Activated naive CD8-positive, alpha-beta T cell (primary cell): ENCODE data around the gene TUBA1C.
"Not testable (repeated sequence)": the region's sequence is repeated elsewhere in the genome, so short reads cannot be mapped to it uniquely, and the experiment has no call there.

Experiments
- H3K27ac Mint-ChIP-seq: one replicate; pipeline ENCODE4 v1.8.0; 2021; ENCODE audit warnings: mixed read lengths
- H3K27me3 Mint-ChIP-seq: one replicate; pipeline ENCODE4 v1.8.0; 2021; ENCODE audit warnings: mixed read lengths
- H3K36me3 Mint-ChIP-seq: one replicate; pipeline ENCODE4 v1.8.0; 2021; ENCODE audit warnings: mixed read lengths
- H3K4me1 Mint-ChIP-seq: one replicate; pipeline ENCODE4 v1.8.0; 2021; ENCODE audit warnings: low read depth, mixed read lengths
- H3K4me3 Mint-ChIP-seq: one replicate; pipeline ENCODE4 v1.8.0; 2021; ENCODE audit warnings: mild to moderate bottlenecking, mixed read lengths
- H3K9me3 Mint-ChIP-seq: one replicate; pipeline ENCODE4 v1.8.0; 2021; ENCODE audit warnings: low read depth, mixed read lengths

Gene TUBA1C

DNA sequence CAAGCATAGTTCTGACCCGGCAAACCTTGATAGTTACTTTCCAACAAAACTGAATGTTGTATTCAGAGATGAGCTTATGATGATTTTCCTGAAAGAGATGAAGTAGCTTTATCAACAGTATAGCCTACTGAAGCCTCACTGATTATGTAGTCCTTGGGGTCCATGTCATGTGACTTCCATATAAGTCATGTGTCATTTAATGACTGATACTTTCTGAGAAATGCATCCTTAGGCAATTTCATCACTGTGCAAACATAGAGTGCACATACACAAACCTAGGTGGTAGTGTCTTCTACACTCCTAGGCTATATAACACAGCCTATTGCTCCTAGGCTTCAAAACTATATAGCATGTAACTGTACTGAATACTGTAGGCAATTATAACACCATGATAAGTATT is 28.5 kb upstream of the TUBA1C start:
- Mint-ChIP-seq H3K27ac (peak overlapping the region; percentile 1), H3K27me3 (no peaks in the 10 kb centered on the region), H3K4me3 (no peak overlapping the region), H3K4me1 (peaks cover 10% of the 10 kb centered on the region), H3K36me3 (no peaks in the 10 kb centered on the region), H3K9me3 (no peaks in the 10 kb centered on the region)

DNA sequence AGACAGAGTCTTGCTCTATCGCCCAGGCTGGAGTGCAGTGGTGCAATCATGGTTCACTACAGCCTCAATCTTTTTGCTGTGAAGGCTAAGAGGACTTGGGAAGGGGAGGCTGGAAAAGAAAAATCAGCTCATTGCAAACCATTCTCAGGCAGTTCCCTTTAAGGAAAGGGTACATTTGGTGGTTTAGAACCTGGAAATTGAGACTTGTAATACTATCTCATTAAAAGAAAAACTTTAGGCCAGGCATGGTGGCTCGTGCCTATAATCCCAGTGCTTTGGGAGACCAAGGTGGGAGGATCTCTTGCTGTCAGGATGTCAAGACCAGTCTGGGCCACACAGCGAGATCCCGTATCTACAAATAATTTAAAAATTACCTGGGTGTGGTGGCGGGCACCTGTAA is 21.3 kb upstream of the TUBA1C start:
- H3K27ac Mint-ChIP-seq = no peak overlapping the region

DNA sequence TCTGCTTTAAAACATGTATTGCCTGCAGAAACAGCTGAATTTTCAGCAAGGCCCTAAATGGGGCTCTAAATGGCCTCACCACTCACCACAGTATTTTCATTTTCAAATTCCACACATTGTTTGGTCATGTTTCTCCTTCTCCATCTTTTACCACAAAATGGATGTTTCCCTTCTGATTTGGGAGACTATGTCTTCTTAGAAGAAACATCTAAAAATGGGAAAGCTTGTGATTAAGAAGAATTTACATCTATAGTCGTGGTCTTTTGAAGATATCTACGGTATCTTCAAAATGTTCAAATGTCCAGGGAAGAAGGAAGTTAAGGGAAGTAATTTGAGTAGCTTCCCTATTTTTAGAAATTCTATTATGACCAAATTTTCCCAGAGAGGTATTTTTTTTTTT is 20.7 kb upstream of the TUBA1C start:
- Mint-ChIP-seq H3K9me3 (no peaks in the 10 kb centered on the region), H3K27me3 (no peaks in the 10 kb centered on the region), H3K4me1 (no peaks in the 10 kb centered on the region), H3K36me3 (no peaks in the 10 kb centered on the region), H3K27ac (no peak overlapping the region), H3K4me3 (no peak overlapping the region)

More for the DNA sequence above, 21.3 kb upstream of the TUBA1C start:
- no peaks in the 10 kb centered on the region for H3K27me3 Mint-ChIP-seq
- H3K36me3 Mint-ChIP-seq = no peaks in the 10 kb centered on the region
- H3K4me1 Mint-ChIP-seq = no peaks in the 10 kb centered on the region
- no peaks in the 10 kb centered on the region for H3K9me3 Mint-ChIP-seq
- no peak overlapping the region for H3K4me3 Mint-ChIP-seq

DNA sequence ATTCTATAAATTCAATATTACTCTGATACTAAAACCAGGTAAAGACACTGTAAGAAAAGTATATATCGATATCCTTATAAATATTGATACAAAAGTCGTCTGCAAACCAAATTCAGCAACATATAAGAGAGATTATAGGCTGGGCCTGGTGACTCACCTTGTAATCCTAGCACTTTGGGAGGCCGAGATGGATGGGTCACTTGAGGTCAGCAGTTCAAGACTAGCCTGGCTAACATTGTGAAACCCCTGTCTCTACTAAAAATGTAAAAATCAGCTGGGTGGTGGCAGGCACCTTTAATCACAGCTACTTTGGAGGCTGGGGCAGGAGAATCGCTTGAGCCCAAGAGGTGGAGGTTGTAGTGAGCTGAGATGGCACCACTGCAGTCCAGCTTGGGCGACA is 13.5 kb upstream of the TUBA1C start:
- H3K9me3 Mint-ChIP-seq = no peaks in the 10 kb centered on the region
- H3K4me1 Mint-ChIP-seq = peaks cover 2% of the 10 kb centered on the region
- H3K27ac Mint-ChIP-seq = no peak overlapping the region
- no peaks in the 10 kb centered on the region for H3K36me3 Mint-ChIP-seq
- H3K27me3 Mint-ChIP-seq = no peaks in the 10 kb centered on the region
- H3K4me3 Mint-ChIP-seq = no peak overlapping the region

DNA sequence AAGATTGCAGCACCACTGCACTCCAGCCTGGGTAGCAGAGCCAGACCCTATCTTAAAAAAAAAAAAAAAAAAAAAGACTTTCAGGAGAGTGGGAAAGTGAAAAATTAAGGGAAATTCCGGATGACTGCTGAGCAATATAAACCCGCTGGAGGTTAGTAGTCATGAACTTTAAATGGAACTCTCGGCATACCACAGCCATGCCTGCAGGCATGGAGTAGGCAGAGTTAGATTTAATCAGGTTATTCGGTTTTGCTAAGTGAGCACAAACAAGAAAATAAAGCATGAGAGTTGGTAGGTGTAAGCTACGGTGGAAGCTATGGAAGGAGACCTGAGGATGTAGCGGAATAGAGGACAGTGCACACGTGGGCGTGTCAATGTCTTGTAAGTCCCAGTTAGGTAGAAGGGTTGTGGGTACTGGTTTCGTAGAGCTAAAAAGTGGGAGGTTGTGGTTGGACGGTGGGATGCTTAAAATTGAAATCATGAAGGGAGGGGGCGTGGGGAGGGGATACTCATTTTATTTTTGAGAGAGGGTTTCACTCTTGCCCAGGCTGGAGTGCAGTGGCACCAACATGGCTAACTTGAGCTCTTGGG is 11.8 kb upstream of the TUBA1C start:
- Mint-ChIP-seq H3K27me3 (no peaks in the 10 kb centered on the region), H3K27ac (peak overlapping the region; percentile 22), H3K4me1 (peaks cover 2% of the 10 kb centered on the region), H3K9me3 (no peaks in the 10 kb centered on the region), H3K4me3 (no peak overlapping the region), H3K36me3 (no peaks in the 10 kb centered on the region)

DNA sequence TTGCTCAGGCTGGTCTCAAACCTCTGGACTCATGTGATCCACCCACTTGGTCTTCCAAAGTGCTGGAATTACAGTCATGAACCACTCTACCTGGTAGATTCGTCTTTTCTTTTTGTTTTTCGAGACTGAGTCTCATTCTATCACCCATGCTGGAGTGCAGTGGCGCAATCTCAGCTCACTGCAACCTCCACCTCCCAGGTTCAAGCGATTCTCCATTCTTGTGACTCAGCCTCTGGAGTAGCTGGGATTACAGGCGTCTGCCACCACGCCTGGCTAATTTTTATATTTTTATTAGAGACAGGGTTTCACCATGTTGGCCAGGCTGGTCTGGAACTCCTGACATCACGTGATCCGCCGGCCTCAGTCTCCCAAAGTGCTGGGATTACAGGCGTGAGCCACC is 9.4 kb upstream of the TUBA1C start:
- H3K36me3 Mint-ChIP-seq, H3K27ac Mint-ChIP-seq, H3K4me1 Mint-ChIP-seq, H3K9me3 Mint-ChIP-seq, H3K27me3 Mint-ChIP-seq, H3K4me3 Mint-ChIP-seq: not testable (repeated sequence)

DNA sequence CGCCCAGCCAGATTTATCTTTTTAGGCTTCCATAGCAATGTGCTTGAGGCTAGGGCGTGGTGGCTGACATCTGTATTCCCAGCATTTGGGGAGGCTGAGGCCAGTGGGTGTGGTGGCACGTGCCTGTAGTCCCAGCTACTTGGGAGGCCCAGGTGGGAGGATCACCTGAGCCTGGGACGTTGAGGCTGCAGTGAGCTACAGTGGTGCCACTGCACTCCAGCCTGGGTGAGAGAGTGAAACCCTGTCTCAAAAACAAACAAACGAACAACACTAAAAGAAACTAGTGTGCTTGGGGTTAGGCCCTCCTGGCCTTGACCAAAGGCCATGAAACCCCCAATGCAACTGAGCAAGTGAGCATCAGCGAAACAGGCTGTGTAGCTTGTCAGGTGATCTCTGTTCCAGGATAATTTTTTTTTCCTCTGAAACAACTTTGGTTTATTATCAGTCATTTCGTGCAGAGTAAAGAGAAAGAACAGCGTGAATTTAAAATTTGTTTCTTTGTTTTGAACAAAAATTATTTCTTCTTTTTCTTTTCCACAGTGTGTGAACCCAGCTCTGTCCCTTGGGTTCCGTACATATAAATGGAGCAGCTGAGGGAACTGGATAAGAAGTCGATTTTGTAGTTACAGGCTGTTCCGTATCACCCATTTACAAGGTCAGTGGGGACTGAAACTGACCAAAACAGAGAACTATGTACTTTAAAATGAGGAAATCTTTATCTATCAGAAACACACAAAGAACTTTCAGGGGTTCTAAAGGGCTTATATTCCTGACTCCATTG is 8.8 kb upstream of the TUBA1C start:
- no peak overlapping the region for H3K27ac Mint-ChIP-seq
- no peaks in the 10 kb centered on the region for H3K9me3 Mint-ChIP-seq
- no peaks in the 10 kb centered on the region for H3K27me3 Mint-ChIP-seq
- no peak overlapping the region for H3K4me3 Mint-ChIP-seq
- H3K36me3 Mint-ChIP-seq = no peaks in the 10 kb centered on the region
- peaks cover 2% of the 10 kb centered on the region for H3K4me1 Mint-ChIP-seq

DNA sequence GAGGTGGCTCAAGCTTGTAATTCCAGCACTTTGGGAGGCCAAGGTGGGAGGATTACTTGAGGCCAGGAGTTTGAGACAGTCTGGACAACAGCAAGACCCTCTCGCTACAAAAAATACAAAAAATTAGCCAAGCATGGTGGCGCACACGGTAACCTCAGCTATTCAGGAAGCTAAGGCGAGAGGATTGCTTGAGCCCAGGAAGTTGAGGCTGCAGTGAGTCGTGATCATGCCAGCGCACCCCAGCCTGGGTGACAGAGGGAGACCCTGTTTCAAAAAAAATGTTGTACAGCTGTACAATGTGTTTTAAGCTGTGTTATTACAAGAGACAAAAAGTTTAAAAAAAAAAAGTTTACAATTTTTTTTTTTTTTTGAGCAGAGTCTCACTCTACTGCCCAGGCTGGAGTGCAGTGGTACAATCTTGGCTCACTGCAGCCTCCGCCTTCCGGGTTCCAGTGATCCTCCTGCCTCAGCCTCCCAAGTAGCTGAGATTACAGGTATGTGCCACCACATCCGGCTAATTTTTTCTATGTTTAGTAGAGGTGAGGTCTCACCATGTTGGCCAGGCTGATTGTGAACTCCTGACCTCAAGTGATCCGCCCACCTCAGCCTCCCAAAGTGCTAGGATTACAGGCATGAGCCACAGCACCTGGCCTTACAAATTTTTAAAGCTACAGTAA is 7.2 kb upstream of the TUBA1C start:
- H3K27me3 Mint-ChIP-seq, H3K9me3 Mint-ChIP-seq, H3K27ac Mint-ChIP-seq, H3K4me3 Mint-ChIP-seq, H3K4me1 Mint-ChIP-seq, H3K36me3 Mint-ChIP-seq: not testable (repeated sequence)

DNA sequence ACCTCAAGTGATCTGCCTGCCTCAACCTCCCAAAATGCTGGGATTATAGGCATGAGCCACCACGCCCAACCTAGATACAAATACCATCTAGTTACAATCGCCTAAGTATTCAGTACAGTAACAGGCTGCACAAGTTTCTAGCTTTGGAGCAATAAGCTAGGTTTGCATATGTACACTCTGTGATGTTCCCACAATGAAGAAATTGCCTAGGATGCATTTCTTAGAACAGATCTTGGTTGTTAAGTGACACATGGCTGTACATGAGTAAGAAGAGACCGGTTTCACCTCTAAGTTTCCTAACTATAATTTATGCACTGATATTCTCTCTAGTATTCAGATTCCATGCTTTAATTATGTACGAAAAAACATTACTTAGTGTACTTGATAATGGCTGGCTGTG is 5.4 kb upstream of the TUBA1C start:
- no peaks in the 10 kb centered on the region for H3K36me3 Mint-ChIP-seq
- H3K27ac Mint-ChIP-seq = no peak overlapping the region
- no peaks in the 10 kb centered on the region for H3K9me3 Mint-ChIP-seq

DNA sequence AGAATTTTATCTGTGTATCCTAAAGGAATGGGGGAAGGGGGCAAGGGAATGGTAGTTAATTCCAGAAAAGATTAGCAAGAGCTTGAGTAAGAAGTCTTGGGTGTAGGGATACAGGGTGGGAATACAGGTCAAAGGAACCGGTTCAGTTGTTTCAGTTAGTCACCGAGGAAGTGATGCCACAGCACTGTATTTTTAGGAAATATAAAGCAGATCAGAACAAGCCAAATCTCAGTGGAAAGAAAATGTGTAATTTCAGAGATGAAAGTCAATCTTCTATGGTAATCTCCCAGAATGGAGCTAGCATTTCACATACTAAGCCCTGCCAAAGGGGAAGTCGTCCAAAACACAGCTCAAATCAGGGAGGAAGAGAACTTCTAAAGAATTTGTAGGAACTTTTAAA is 4.7 kb upstream of the TUBA1C start:
- peaks cover 2% of the 10 kb centered on the region for H3K4me1 Mint-ChIP-seq
- no peak overlapping the region for H3K27ac Mint-ChIP-seq
- H3K27me3 Mint-ChIP-seq = no peaks in the 10 kb centered on the region
- no peaks in the 10 kb centered on the region for H3K9me3 Mint-ChIP-seq
- H3K4me3 Mint-ChIP-seq = no peak overlapping the region
- H3K36me3 Mint-ChIP-seq = no peaks in the 10 kb centered on the region

More for the DNA sequence above, 5.4 kb upstream of the TUBA1C start:
- H3K4me3 Mint-ChIP-seq = no peak overlapping the region
- peaks cover 2% of the 10 kb centered on the region for H3K4me1 Mint-ChIP-seq
- no peaks in the 10 kb centered on the region for H3K27me3 Mint-ChIP-seq

DNA sequence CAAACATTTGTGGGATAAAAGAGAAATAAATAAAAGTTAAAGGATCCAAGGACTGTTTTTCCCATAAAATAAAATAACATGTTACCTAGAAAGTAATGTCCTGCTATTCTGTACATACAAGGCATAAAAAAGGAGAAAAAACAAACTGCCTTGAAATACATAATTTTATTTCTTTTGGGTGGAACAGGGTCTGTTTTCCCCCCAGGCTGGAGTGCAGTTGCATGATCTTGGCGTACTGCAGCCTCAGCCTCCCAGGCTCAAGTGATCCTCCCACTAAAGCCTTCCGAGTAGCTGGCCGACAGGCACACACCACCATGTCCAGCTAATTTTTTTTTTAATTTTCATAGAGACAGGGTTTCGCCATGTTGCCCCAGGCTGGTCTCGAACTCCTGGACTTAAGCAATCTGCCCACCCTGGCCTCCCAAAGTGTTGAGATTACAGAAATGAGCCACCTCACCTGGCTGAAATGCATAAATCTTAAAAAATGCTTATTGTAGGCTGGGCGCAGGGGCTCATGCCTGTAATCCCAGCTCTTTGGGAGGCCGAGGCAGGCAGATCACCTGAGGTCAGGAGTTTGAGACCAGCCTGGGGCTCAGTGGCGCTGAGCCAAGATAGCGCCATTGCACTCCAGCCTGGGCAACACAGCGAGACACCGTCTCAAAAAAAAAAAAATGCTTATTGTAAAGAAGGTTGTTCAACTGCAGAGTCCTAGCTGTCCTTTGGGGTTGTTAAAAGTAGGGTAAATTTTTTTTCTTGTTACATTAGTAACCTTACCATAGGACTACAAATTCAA is 4.1 kb upstream of the TUBA1C start:
- H3K4me1 Mint-ChIP-seq = peaks cover 5% of the 10 kb centered on the region
- no peaks in the 10 kb centered on the region for H3K27me3 Mint-ChIP-seq
- H3K9me3 Mint-ChIP-seq = no peaks in the 10 kb centered on the region
- H3K36me3 Mint-ChIP-seq = no peaks in the 10 kb centered on the region
- H3K4me3 Mint-ChIP-seq = no peak overlapping the region
- no peak overlapping the region for H3K27ac Mint-ChIP-seq

DNA sequence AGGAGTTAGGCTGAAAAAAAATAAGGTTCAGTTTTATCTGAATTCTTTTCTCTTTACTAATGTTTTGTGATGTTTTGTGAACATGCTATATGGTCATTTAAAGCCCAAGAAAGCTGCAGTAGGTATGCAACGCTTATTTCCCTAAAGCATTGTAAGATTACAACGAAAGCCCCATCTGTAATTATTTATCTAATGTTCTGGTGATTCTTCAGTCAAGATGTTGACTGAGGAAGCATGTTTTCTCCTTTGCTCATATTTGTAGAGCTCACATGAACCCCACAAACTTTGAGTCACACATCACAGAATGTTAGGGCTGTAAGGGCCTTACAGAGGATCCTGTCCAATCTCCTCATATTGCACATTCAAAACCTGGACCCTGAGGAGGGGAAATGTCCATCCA is 3.2 kb upstream of the TUBA1C start:
- H3K4me3 Mint-ChIP-seq = no peak overlapping the region
- no peaks in the 10 kb centered on the region for H3K27me3 Mint-ChIP-seq
- H3K36me3 Mint-ChIP-seq = no peaks in the 10 kb centered on the region
- no peak overlapping the region for H3K27ac Mint-ChIP-seq
- peaks cover 6% of the 10 kb centered on the region for H3K4me1 Mint-ChIP-seq
- no peaks in the 10 kb centered on the region for H3K9me3 Mint-ChIP-seq

DNA sequence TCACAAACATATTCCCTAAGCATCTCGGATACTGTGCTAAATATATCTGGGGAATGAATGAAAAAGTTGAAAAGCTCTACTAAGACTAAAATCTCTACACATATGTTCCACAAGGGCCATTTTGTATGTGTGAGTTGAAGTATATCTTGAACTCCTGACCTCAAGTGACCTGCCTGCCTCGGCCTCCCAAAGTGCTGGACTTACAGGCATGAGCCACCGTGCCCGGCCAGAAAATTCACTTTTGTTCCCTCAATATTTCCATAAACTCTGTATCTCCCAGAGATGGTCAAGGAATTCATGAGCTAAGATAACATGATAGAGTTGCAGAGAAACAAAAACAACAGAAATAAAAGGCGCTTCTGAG is 1.5 kb upstream of the TUBA1C start:
- no peak overlapping the region for H3K27ac Mint-ChIP-seq
- H3K36me3 Mint-ChIP-seq = no peaks in the 10 kb centered on the region
- no peaks in the 10 kb centered on the region for H3K9me3 Mint-ChIP-seq
- no peaks in the 10 kb centered on the region for H3K27me3 Mint-ChIP-seq
- peak overlapping the region; percentile 88 for H3K4me3 Mint-ChIP-seq
- H3K4me1 Mint-ChIP-seq = peaks cover 17% of the 10 kb centered on the region

DNA sequence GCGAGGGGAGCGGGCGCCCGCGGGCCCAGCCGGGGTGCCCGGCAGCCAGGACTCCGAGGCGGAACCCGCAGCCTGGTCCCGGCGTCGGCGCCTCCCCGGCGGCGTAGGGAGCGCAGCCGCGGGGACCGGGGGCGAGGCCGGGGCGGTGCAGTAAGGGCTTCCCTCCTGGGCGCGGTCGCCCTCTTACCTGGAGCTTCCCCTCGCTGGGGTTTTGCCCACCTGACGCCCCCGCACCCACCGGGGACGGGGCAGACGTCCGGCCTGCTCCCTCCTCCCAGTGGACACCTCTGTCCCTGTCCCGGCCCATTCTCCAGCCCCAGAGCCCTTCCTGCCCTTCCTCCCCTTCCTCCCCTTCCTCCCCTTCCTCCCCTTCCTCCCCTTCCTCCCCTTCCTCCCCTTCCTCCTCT is 413 bp upstream of the TUBA1C start:
- Mint-ChIP-seq H3K27ac (peak overlapping the region; percentile 46), H3K4me1 (peaks cover 26% of the 10 kb centered on the region), H3K4me3 (peak overlapping the region; percentile 93), H3K36me3 (peaks cover 2% of the 10 kb centered on the region), H3K9me3 (no peaks in the 10 kb centered on the region), H3K27me3 (no peaks in the 10 kb centered on the region)

DNA sequence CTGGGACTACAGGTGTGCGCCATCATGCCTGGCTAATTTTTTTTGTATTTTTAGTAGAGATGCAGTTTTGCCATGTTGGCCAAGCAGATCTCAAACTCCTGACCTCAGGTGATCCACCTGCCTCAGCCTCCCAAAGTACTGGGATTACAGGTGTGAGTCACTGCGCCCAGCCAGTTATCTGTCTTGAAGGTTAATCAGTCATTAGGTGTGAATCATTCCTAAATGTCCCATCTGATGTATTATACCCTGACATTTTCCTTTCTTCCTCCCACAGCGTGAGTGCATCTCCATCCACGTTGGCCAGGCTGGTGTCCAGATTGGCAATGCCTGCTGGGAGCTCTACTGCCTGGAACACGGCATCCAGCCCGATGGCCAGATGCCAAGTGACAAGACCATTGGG is 4.3 kb downstream of the TUBA1C start:
- H3K27ac Mint-ChIP-seq, H3K27me3 Mint-ChIP-seq, H3K9me3 Mint-ChIP-seq: not testable (repeated sequence)
- peaks cover 17% of the 10 kb centered on the region for H3K36me3 Mint-ChIP-seq
- H3K4me1 Mint-ChIP-seq = peaks cover 24% of the 10 kb centered on the region
- H3K4me3 Mint-ChIP-seq = peak overlapping the region; percentile 72
